GM18502 (cell line): ENCODE data around the gene LRRN3.
"Not testable (repeated sequence)": the region's sequence is repeated elsewhere in the genome, so short reads cannot be mapped to it uniquely, and the experiment has no call there.

ENCODE experiments used
- ATAC-seq: cut with Tn5 transposase; IDR thresholded peaks from one replicate; pipeline ENCODE4 v1.9.1; 2021; ENCODE audit warnings: mild to moderate bottlenecking; ENCODE audit not compliant: unreplicated experiment, poor library complexity

The LRRN3 gene

DNA sequence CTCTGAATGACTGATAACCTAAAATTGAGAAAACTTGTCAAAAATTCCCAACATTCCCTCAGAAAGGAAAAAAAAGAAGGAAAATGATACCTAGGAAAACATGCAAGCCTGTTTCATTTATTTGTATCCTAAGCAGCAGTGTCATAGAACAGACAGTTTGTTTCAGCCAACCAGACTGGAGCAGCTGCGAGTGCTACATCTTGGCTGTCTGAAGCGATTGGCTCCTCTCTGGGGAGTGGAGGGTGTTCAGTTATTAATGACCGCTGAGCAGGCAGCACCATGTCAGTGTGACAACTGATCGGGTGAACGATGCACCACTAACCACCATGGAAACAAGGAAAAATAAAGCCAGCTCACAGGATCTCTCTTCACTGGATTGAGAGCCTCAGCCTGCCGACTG lies at the start of gene LRRN3:
Gene LRRN3, plus strand, starts transcription at position 282 of the 400 bp plus-strand sequence. CDS start 31,646 bp downstream, outside the sequence.
- ATAC-seq, result no peak

- ATAC-seq, result no peak
Observed at GRCh38 chr7:111041577-111041976, 49.4 kb upstream of the LRRN3 start.

GRCh38 chr7:111042842-111043241 lies 48.1 kb upstream of the LRRN3 start:
- ATAC-seq, result no peak

DNA sequence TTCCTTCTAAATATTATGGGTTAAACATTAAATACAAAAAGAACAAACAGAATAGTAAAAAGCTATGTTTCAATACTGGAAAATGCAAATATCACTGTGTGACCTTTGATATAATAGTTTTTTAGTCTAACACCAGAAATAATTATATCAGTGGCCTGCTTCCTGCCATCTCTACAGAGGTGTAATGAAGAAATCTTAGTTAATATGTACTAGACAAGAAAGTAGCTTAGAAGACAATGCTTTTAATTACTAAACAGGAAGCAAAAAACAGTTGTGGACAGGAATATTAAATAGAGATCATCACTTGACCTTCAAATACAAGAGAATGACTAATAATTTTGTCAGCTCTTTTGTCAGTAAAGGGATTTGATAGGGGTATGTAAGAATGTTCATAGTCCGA lies 47.4 kb upstream of the LRRN3 start:
- peak; percentile 60 for ATAC-seq

DNA sequence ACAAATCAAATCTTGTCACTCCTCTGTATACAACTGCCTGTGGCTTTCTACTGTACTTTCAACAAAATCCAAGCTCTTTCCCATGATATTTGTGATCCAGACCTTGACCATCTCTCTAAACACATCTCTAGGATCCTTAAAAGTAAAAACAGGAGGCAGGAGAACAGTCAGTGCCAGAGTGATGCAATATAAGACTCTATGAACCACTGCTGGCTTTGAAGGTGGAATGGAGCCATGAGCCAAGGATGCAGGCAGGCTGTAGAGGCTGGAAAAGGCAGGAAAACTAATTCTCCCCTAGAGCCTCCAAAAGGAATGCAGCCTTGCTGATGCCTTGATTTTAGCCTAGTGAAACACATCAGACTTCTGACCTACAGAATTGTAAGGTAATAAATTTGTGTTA lies 45.5 kb upstream of the LRRN3 start:
- no peak for ATAC-seq

- no peak for ATAC-seq
Observed at GRCh38 chr7:111047595-111047994, 43.3 kb upstream of the LRRN3 start.

DNA sequence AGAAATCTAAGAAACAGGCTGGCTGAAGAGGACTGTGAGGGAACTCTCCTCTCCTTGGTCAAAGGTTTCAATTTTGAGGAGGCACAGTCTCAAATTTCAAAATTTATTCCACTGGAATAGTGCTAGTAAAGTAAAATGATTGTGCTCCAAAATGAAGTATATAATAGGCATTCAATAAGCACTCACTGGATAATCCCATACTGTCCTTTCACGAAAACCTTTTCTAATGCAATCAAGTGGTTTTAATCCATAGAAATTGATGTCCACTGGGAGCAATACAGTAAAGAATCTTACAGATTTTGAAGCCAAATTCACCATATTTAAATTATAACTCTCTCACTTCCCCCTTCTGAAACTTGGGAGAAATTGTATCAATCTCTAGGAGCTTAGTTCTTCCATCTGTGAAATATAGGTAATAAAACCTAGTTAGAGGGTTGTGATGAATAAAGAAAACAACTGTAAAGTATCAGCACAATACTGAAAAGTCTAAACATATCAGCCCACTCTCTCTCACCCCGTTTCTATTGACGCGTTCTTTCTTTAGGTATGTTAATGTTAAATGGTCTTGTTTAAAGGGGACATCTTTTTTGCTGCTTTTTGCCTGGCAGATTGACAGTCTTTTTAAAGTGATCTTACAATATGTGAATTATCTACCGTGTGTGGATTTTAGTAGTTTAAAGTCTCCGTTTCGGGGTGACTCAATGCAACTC lies 40.8 kb upstream of the LRRN3 start:
- no peak for ATAC-seq

- ATAC-seq, result no peak
Observed at GRCh38 chr7:111050875-111051416, 40.0 kb upstream of the LRRN3 start.

GRCh38 chr7:111051832-111052231 lies 39.1 kb upstream of the LRRN3 start:
- ATAC-seq, result no peak

- no peak for ATAC-seq
Observed at GRCh38 chr7:111053035-111053434, 37.9 kb upstream of the LRRN3 start.

- no peak for ATAC-seq
Observed at GRCh38 chr7:111056371-111056770, 34.6 kb upstream of the LRRN3 start.

DNA sequence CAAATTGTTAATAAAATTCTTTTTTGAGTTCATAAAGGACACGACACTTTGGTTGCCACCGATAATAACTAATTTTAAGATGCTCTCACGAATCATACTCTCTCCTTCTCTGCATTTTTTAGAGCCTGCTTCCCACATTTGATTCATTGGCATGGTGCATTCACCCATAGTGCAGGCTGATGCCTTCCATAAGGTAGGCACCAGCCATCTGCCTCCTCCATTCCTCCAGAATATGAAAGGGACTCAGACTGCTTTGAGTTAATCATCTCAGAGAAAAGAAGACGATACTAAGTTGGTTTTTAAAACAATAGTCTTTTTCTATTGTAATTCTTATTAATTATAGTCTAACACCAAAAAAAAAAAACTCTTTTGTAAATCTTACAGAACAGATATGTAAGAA lies 33.9 kb upstream of the LRRN3 start:
- ATAC-seq, result no peak

DNA sequence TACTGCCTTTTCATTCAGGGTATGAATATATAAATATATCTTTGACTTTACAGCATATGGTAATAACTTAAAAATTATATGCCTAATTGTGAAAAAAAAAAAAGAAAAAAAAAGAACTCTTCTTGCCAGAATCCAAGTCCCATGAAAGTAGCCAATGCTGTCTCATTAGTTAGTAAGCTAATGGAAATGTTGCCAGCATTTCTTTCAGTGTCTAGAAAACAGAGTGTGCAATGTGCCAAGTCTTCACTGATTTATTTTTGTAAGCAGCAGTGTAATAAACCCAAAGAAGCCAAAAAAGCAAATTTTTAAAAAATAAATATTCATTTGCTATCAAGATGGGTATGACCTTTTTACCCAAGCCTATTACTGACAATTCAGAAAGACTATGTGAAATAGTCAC lies 31.1 kb upstream of the LRRN3 start:
- no peak for ATAC-seq

GRCh38 chr7:111063166-111063565 lies 27.8 kb upstream of the LRRN3 start:
- no peak for ATAC-seq

- ATAC-seq, result no peak
Observed at GRCh38 chr7:111067251-111067650, 23.7 kb upstream of the LRRN3 start.

DNA sequence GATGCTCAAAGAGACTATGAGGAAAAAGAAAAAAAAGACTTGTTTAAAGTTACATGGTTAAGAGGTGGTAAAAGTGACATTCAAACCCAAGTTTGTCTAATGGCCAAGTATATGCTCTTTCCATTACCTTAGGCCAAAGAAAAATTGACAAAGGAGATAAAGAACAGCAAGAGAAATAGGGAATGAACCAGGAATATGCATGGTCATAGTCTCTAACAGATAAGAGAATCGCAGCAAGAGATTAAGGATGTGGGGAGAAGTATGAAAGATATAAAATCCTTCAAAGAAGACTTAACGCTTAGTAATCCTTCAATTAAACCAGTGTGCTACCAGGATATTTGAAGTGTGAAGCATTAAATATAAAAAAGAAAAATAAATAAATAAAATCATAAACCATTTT lies 23.2 kb upstream of the LRRN3 start:
- ATAC-seq, result no peak

DNA sequence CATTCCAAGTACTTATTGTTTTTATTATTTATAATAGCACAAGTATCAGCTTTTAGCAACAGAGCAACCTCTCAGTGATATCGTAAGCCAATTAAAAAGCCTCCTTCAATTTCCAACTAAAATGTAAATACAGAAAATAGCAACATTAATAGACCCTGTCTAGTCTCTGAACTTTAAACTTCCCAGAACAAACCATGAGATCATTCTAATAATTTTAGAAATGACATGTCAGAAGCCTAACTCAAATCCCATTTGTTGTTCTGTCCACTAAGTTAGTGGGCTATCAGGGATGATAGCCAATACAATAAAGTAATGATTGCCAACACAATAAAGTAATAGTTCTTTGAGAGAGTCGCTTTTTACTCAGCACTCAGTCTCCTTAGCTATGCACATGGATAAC lies 22.3 kb upstream of the LRRN3 start:
- ATAC-seq, result no peak

GRCh38 chr7:111071556-111071955 lies 19.4 kb upstream of the LRRN3 start:
- no peak for ATAC-seq

DNA sequence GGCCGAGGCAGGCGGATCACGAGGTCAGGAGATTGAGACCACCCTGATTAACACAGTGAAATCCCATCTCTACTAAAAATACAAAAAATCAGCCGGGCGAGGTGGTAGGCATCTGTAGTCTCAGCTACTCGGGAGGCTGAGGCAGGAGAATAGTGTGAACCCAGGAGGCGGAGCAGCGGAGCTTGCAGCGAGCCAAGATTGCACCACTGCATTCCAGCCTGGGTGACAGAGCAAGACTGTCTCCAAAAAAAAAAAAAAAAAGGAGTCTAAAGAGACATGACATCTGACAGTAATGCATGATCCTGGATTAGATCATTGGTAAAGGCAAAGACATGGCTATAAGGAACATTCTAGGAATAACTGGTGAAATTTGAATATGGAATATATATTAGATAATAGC lies 18.3 kb upstream of the LRRN3 start:
- ATAC-seq, result not testable (repeated sequence)

- ATAC-seq, result peak; percentile 54
Observed at GRCh38 chr7:111074071-111074747, 16.7 kb upstream of the LRRN3 start.

DNA sequence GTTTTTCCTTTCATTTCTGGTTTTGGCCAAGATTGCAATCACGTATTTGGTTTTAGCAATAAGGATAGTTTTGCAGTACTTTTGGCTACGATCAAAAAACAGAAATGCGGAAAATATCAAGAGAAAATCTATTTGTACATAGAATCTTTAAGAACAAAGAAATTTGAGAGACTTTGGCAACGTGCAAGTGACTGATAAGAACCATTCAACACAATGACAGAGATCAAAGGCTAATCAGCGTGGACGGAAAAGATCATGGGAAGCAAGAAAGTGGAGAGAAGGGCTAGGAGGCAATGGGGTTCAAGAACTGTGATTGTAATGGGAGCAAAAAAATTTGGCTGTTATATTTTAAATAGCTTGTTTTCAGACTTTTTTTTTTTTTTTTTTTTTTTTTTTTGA lies 16.2 kb upstream of the LRRN3 start:
- ATAC-seq, result no peak

DNA sequence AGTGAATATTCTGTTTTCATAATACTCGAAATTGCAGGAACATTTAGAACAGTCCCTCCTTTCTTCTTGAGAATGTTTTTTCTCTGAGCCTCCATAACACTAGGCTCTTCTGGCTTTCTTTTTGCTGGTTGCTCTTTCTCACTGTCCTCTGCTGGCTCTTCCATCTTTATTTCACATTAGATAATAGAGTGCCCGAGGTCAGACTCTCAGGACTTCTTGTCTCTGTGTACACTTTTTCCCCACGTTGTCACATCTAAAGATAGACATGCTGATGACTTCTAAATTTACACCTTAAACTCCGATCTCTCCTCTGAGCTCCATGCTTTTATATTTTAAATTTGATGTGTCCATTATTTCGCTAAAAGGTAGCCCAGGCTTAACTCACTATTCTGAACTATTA lies 15.4 kb upstream of the LRRN3 start:
- ATAC-seq, result no peak
